IMR-90 (cell line): ENCODE results near the gene DLGAP4. TPM values are rescaled to one million over a fixed set of nuclear protein-coding genes. Genes with fewer than 3 reads are reported as not detected.
A peak's percentile ranks its signal among the peaks of the same experiment; 100 is the strongest.

Experiments
- ATAC-seq: fragments of 200-7000 bp; cut with Tn5 transposase; 2 replicates; pipeline ENCODE4 v1.9.1; 2020; ENCODE audit warnings: low read depth, mild to moderate bottlenecking, moderate library complexity
- BruUV-seq: library from RNA; stranded (reverse); fragments of 400-500 nt; replicated peaks from 2 replicates; lab custom pipeline; 2021; lab: Mats Ljungman, UMichigan
- CTCF ChIA-PET: fragments of 300-600 bp; formaldehyde crosslinking; extraction: SDS; loops from one replicate; lab custom pipeline; 2021; ENCODE audit warnings: antibody characterized with exemption; lab: Yijun Ruan, JAX
- POLR2A ChIA-PET: fragments of 300-600 bp; sonication (Branson Sonifier 250); formaldehyde crosslinking; loops from one replicate; lab custom pipeline; 2022; ENCODE audit warnings: antibody characterized with exemption; ENCODE audit not compliant: unreplicated experiment; lab: Charles Lee
- DNase-seq: peaks from one replicate; pipeline ENCODE4 v3.0.0; 2013
- H2AFZ ChIP-seq: replicated peaks from 2 replicates; pipeline ENCODE3; 2013; ENCODE audit warnings: low read length, mild to moderate bottlenecking; ENCODE audit not compliant: poor library complexity
- H2AK5ac ChIP-seq: 2 replicates; pipeline ENCODE4 v1.6.1; 2013; ENCODE audit warnings: low read depth, low read length, inconsistent platforms
- H2AK9ac ChIP-seq: replicated peaks from 2 replicates; pipeline ENCODE3; 2013; ENCODE audit warnings: mild to moderate bottlenecking, low read depth, low read length, moderate library complexity; ENCODE audit not compliant: poor library complexity
- H2BK120ac ChIP-seq: 2 replicates; pipeline ENCODE4 v1.6.1; 2013; ENCODE audit warnings: low read depth, low read length, inconsistent platforms
- H2BK15ac ChIP-seq: 3 replicates; pipeline ENCODE4 v1.6.1; 2013; ENCODE audit warnings: low read depth, low read length, inconsistent platforms
- H2BK20ac ChIP-seq: 2 replicates; pipeline ENCODE4 v1.6.1; 2013; ENCODE audit warnings: low read depth, mild to moderate bottlenecking, inconsistent platforms, low read length, moderate library complexity
- H2BK5ac ChIP-seq: 2 replicates; pipeline ENCODE4 v1.6.1; 2013; ENCODE audit warnings: mild to moderate bottlenecking, low read depth, low read length, inconsistent platforms; ENCODE audit not compliant: poor library complexity, severe bottlenecking
- H3K14ac ChIP-seq: replicated peaks from 2 replicates; pipeline ENCODE4 v1.6.1; 2013; ENCODE audit warnings: low read depth, low read length, inconsistent platforms
- H3K18ac ChIP-seq: 2 replicates; pipeline ENCODE4 v1.6.1; 2013; ENCODE audit warnings: low read depth, low read length, control low read depth
- H3K23ac ChIP-seq: 2 replicates; pipeline ENCODE4 v1.6.1; 2013; ENCODE audit warnings: low read depth, low read length, inconsistent platforms
- H3K27ac ChIP-seq: 2 replicates; pipeline ENCODE4 v1.5.1; 2013; ENCODE audit warnings: mild to moderate bottlenecking, control low read depth, low read length; ENCODE audit not compliant: insufficient read depth
- H3K27me3 ChIP-seq: 2 replicates; pipeline ENCODE4 v1.6.1; 2013; ENCODE audit warnings: low read length; ENCODE audit not compliant: control insufficient read depth, insufficient read depth
- H3K36me3 ChIP-seq: 2 replicates; pipeline ENCODE4 v1.6.1; 2013; ENCODE audit warnings: low read length, mixed read lengths; ENCODE audit not compliant: control insufficient read depth, insufficient read depth
- H3K4ac ChIP-seq: 2 replicates; pipeline ENCODE4 v1.6.1; 2013; ENCODE audit warnings: low read depth, low read length, inconsistent platforms
- H3K4me1 ChIP-seq: 2 replicates; pipeline ENCODE4 v1.6.1; 2013; ENCODE audit warnings: low read length, mixed read lengths; ENCODE audit not compliant: control insufficient read depth, insufficient read depth
- H3K4me2 ChIP-seq: 2 replicates; pipeline ENCODE4 v1.6.1; 2013; ENCODE audit warnings: low read depth, mild to moderate bottlenecking, control low read depth, low read length, moderate library complexity
- H3K4me3 ChIP-seq: 2 replicates; pipeline ENCODE4 v1.5.1; 2013; ENCODE audit warnings: low read depth, mild to moderate bottlenecking, control low read depth, low read length, moderate library complexity; ENCODE audit not compliant: insufficient read depth
- H3K56ac ChIP-seq: 2 replicates; pipeline ENCODE4 v1.6.1; 2013; ENCODE audit warnings: low read length, inconsistent platforms; ENCODE audit not compliant: insufficient read depth; ENCODE audit errors: extremely low read depth
- H3K79me1 ChIP-seq, 2 experiments: 2 replicates each; pipeline ENCODE4 v1.6.1; 2013; ENCODE audit warnings: low read length in 2 of 2, inconsistent platforms in 1 of 2, low read depth in 1 of 2
- H3K9ac ChIP-seq: 2 replicates; pipeline ENCODE4 v1.6.1; 2013; ENCODE audit warnings: low read depth, low read length, control low read depth
- H3K9me1 ChIP-seq: 2 replicates; pipeline ENCODE4 v1.6.1; 2013; ENCODE audit warnings: low read length, inconsistent platforms; ENCODE audit not compliant: insufficient read depth
- H3K9me3 ChIP-seq: 2 replicates; pipeline ENCODE4 v1.6.1; 2013; ENCODE audit warnings: low read length; ENCODE audit not compliant: control insufficient read depth, insufficient read depth
- H4K20me1 ChIP-seq: 2 replicates; pipeline ENCODE4 v1.6.1; 2013; ENCODE audit warnings: low read length, inconsistent platforms; ENCODE audit not compliant: insufficient read depth
- H4K5ac ChIP-seq: 2 replicates; pipeline ENCODE4 v1.6.1; 2013; ENCODE audit warnings: mild to moderate bottlenecking, low read depth, low read length, control low read depth
- H4K8ac ChIP-seq, 2 experiments: 2 replicates each; pipeline ENCODE4 v1.6.1; 2013; ENCODE audit warnings: low read depth in 2 of 2, low read length in 2 of 2, control low read depth in 1 of 2, inconsistent platforms in 1 of 2
- H4K91ac ChIP-seq: 2 replicates; pipeline ENCODE4 v1.6.1; 2013; ENCODE audit warnings: low read depth, low read length, inconsistent platforms; ENCODE audit not compliant: insufficient read depth
- MAZ ChIP-seq: IDR thresholded peaks from 2 replicates; pipeline ENCODE4 v1.6.1; 2012; ENCODE audit warnings: low read depth, mild to moderate bottlenecking, low read length, improper control_type of control experiment, moderate library complexity, borderline replicate concordance
- MXI1 ChIP-seq: IDR thresholded peaks from 2 replicates; pipeline ENCODE4 v1.6.1; 2012; ENCODE audit warnings: low read depth, mild to moderate bottlenecking, low read length, moderate library complexity, borderline replicate concordance
- POLR2A ChIP-seq: IDR thresholded peaks from 2 replicates; pipeline ENCODE4 v1.6.1; 2012; ENCODE audit warnings: mild to moderate bottlenecking, low read depth, low read length
- WGBS, 2 experiments: methylation state at CpG; one replicate each; pipeline versions ENCODE4 v1.1.5 to v1.1.7; 2013; ENCODE audit warnings: missing lambda C conversion rate in 2 of 2; ENCODE audit not compliant: insufficient read length in 1 of 2; ENCODE audit errors: extremely low coverage in 2 of 2; 5-methylcytosine and 5-hydroxymethylcytosine counted together
- dilution Hi-C: fragments of 300-500 bp; cut with HindIII; formaldehyde crosslinking; loops from one replicate; pipeline ENCODE4 v1.14.3; 2018; ENCODE audit warnings: low sequenced_read_pairs; ENCODE audit not compliant: unreplicated experiment
- in situ Hi-C: fragments of 300-500 bp; cut with MboI; formaldehyde crosslinking; loops from 3 replicates; pipeline ENCODE4 v1.14.3; 2019; ENCODE audit warnings: low sequenced_read_pairs, inconsistent platforms, mixed read lengths
- intact Hi-C: fragments of 100-400 bp; cut with micrococcal nuclease; formaldehyde crosslinking; loops from 2 replicates; pipeline ENCODE4 v1.10.0; 2022
- polyA plus RNA-seq, 3 experiments: library from polyadenylated mRNA; depleted of rRNA; stranded (reverse); fragments of >200 nt; gene quantifications; 2 replicates each; pipeline ENCODE4 v1.2.3, GENCODE V29; 2012; ENCODE audit warnings: low replicate concordance in 1 of 3
- total RNA-seq: library from RNA; depleted of rRNA; stranded (reverse); fragments of >200 nt; gene quantifications from 2 replicates; pipeline ENCODE4 v1.2.3, GENCODE V29; 2012
- TF ChIP-seq, protein P1 (sequence below): fragments of 150-350 bp; IDR thresholded peaks from 2 replicates; pipeline ENCODE4 v1.6.1; 2017; ENCODE audit warnings: mild to moderate bottlenecking, antibody characterized with exemption, low read length, low read depth

DLGAP4 gene
- total and polyA plus RNA-seq, 2 of the 4 experiments (the other 2 are of a cell fraction), result 32.3 to 73.2 TPM

GRCh38 chr20:36460648-36461599 is 154.8 kb downstream of the DLGAP4 start:
- ATAC-seq (peak; percentile 88), DNase-seq (peak; percentile 84)
- Histone ChIP-seq H3K4me1 (peaks cover 21% of the 10 kb centered on the region), H3K79me1 (peaks cover 0 to 38% of the 10 kb centered on the region in 2 experiments; a peak in 2 of 4 replicates), H2AFZ (peak overlapping the region; percentile 100), H3K27ac (peak overlapping the region; percentile 90), H2BK120ac (peak overlapping the region; percentile 95), H2BK15ac (peak overlapping the region; percentile 95; the same call in 2 of the 3 replicates), H3K14ac (peak overlapping the region; percentile 99), H3K18ac (peak overlapping the region; percentile 92), H3K23ac (peak overlapping the region; percentile 97), H2AK5ac (peak overlapping the region; percentile 96), H3K4me2 (peak overlapping the region; percentile 91), H4K20me1 (peaks cover 35% of the 10 kb centered on the region), H3K27me3 (no peaks in the 10 kb centered on the region), H2AK9ac (peak overlapping the region; percentile 98), H4K91ac (peak overlapping the region; percentile 99), H3K36me3 (no peaks in the 10 kb centered on the region), H3K4ac (peak overlapping the region; percentile 100), H3K9me1 (peaks cover 18% of the 10 kb centered on the region), H3K56ac (peak overlapping the region; percentile 82; the same call in 1 of the 2 replicates), H3K9me3 (no peaks in the 10 kb centered on the region), H4K5ac (peak overlapping the region; percentile 100), H2BK20ac (peak overlapping the region; percentile 69), H2BK5ac (peak overlapping the region; percentile 93), H3K9ac (peak overlapping the region; percentile 72), H3K4me3 (peak overlapping the region; percentile 82), H4K8ac (peak overlapping the region; percentile 98 to 100)
- POLR2A ChIA-PET, result no interaction called here
- WGBS, 2 experiments, result 25% methylated on average over 34 of the region's 96 CpGs; no CpG with 5 or more reads in 1 of the 2 experiments
- no TSS peak for BruUV-seq
- CTCF ChIA-PET, result no interaction called here
- dilution Hi-C loops, result no loop called here
- intact Hi-C loops, result no loop called here
- in situ Hi-C loops, result no loop called here
- TF ChIP-seq MAZ, result peak; percentile 76
- TF ChIP-seq MXI1, result no peak; the same call in 1 of the 2 replicates
- TF ChIP-seq, protein P1, sequence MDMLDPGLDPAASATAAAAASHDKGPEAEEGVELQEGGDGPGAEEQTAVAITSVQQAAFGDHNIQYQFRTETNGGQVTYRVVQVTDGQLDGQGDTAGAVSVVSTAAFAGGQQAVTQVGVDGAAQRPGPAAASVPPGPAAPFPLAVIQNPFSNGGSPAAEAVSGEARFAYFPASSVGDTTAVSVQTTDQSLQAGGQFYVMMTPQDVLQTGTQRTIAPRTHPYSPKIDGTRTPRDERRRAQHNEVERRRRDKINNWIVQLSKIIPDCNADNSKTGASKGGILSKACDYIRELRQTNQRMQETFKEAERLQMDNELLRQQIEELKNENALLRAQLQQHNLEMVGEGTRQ, result no peak
- peak; percentile 88 for TF ChIP-seq POLR2A
